Measurements from ENCODE around the gene CBLN4. TPM values are rescaled to one million over a fixed set of nuclear protein-coding genes. Genes with fewer than 3 reads are reported as not detected.

CBLN4 gene
- total RNA-seq, 1 experiment from 2014 or later = not detected

DNA sequence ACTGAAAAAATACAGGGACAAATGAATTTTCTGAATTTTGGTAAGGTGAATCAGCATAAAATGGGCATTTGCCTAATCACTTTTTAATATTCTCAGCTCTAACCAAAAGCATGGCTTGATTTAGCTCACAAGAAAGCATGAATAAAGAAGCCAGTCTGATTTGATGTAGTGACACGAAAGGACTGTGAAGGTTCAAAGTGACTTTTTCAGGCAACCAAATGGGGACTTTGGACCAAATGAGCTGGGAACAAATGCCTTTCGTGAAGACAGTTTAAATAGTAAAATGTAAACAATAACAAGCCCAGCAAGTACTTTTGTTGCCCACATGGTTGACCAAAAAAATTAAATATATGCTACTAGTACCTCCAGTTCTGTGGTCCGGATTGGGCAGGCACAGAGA, 12.9 kb upstream of the CBLN4 start (continued):
- TF ChIP-seq EZH2phosphoT487 (IDR thresholded peaks at IDR 0.05; ENCODE audit: borderline replicate concordance) = no peak

GRCh38 chr20:56017560-56017959, 12.2 kb upstream of the CBLN4 start:
- Histone ChIP-seq H3K27ac (ENCODE audit: low read depth, low read length) (no peak overlapping the region), H2AFZ (ENCODE audit: low read depth, low read length, poor library complexity, severe bottlenecking) (no peak overlapping the region), H3K36me3 (ENCODE audit: control insufficient read depth in 1 of 2, insufficient read depth in 2 of 2, low read length in 2 of 2) (no peaks in the 10 kb centered on the region), H3K4me1 (ENCODE audit: control insufficient read depth in 1 of 2, insufficient read depth in 2 of 2, low read length in 2 of 2) (no peaks in the 10 kb centered on the region), H3K9ac (ENCODE audit: low read length) (no peak overlapping the region), H4K20me1 (ENCODE audit: insufficient read depth) (no peaks in the 10 kb centered on the region), H3K4me2 (ENCODE audit: low read length) (no peak overlapping the region), H3K9me3 (ENCODE audit: control insufficient read depth in 1 of 2, insufficient read depth in 1 of 2, low read depth in 1 of 2, low read length in 2 of 2) (peaks cover 6 to 28% of the 10 kb centered on the region in 2 experiments; a peak in 2 of 4 replicates), H3K27me3 (ENCODE audit: insufficient read depth, low read length) (no peaks in the 10 kb centered on the region), H3K79me2 (ENCODE audit: insufficient read depth, low read length) (no peaks in the 10 kb centered on the region), H3K4me3 (replicated peaks in 1 of 2; ENCODE audit: low read depth in 1 of 2, low read length in 2 of 2) (no peak overlapping the region), H3K9me2 (ENCODE audit: insufficient read depth) (no peaks in the 10 kb centered on the region)
- ChIA-PET RAD21 (ENCODE audit: low non-redundant PET in 1 of 2, low total read pairs in 2 of 2, uncharacterized antibody in 2 of 2, unreplicated experiment in 2 of 2) (no interaction called here), CTCF (no interaction called here), POLR2A (no interaction called here)
- TF ChIP-seq, protein P1, sequence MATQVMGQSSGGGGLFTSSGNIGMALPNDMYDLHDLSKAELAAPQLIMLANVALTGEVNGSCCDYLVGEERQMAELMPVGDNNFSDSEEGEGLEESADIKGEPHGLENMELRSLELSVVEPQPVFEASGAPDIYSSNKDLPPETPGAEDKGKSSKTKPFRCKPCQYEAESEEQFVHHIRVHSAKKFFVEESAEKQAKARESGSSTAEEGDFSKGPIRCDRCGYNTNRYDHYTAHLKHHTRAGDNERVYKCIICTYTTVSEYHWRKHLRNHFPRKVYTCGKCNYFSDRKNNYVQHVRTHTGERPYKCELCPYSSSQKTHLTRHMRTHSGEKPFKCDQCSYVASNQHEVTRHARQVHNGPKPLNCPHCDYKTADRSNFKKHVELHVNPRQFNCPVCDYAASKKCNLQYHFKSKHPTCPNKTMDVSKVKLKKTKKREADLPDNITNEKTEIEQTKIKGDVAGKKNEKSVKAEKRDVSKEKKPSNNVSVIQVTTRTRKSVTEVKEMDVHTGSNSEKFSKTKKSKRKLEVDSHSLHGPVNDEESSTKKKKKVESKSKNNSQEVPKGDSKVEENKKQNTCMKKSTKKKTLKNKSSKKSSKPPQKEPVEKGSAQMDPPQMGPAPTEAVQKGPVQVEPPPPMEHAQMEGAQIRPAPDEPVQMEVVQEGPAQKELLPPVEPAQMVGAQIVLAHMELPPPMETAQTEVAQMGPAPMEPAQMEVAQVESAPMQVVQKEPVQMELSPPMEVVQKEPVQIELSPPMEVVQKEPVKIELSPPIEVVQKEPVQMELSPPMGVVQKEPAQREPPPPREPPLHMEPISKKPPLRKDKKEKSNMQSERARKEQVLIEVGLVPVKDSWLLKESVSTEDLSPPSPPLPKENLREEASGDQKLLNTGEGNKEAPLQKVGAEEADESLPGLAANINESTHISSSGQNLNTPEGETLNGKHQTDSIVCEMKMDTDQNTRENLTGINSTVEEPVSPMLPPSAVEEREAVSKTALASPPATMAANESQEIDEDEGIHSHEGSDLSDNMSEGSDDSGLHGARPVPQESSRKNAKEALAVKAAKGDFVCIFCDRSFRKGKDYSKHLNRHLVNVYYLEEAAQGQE (IDR thresholded peaks at IDR 0.05; ENCODE audit: low read depth) = no peak
- TF ChIP-seq ZBTB33 (IDR thresholded peaks at IDR 0.05; ENCODE audit: extremely low read depth, insufficient replicate concordance, low read length) (no peak), SP1 (IDR thresholded peaks at IDR 0.05; ENCODE audit: low read depth) (no peak), TCF7L2 (IDR thresholded peaks at IDR 0.05; ENCODE audit: borderline replicate concordance, extremely low read depth, insufficient read depth, insufficient read length) (no peak), ELF1 (IDR thresholded peaks at IDR 0.05; ENCODE audit: borderline replicate concordance, low read depth) (no peak), ZFX (IDR thresholded peaks at IDR 0.05) (no peak), ZNF274 (IDR thresholded peaks at IDR 0.05; ENCODE audit: low read depth, low read length) (no peak), SRF (IDR thresholded peaks at IDR 0.05; ENCODE audit: low read depth) (no peak), CBX3 (IDR thresholded peaks at IDR 0.05; ENCODE audit: low read depth) (no peak)
- BruUV-seq (replicated peaks) = no TSS peak
- intact Hi-C loops (cut with micrococcal nuclease) = no loop called here
- DNase-seq (ENCODE audit: low read depth, low spot score) (no peak), ATAC-seq (no peak)

Data from HCT116 (cell line).